Upper lobe of left lung (tissue), 6 donors: ENCODE results near the gene TAF10. TPM values are rescaled to one million over a fixed set of nuclear protein-coding genes. Genes with fewer than 3 reads are reported as not detected.

Experiments used
- ATAC-seq, 2 donors: fragments of 200-7000 bp; cut with Tn5 transposase; one replicate each; pipeline ENCODE4 v1.9.1; 2022; ENCODE audit warnings: mild to moderate bottlenecking in 2 of 2, moderate library complexity in 2 of 2; ENCODE audit not compliant: low FRiP score in 2 of 2
- DNase-seq, 2 donors: peaks; one replicate each; pipeline ENCODE4 v3.0.0-alpha.2; 2019 to 2020
- H3K27ac ChIP-seq, 4 donors: fragments of 200-600 bp; sonication (generic); one replicate each; pipeline ENCODE4 v1.5.1; 2016 to 2019
- H3K27me3 ChIP-seq, 4 donors: fragments of 200-600 bp; sonication (generic); one replicate each; pipeline ENCODE4 v1.5.1; 2017 to 2019
- H3K36me3 ChIP-seq, 4 donors: fragments of 200-600 bp; sonication (generic); one replicate each; pipeline ENCODE4 v1.5.1; 2016 to 2019
- H3K4me1 ChIP-seq, 4 donors: fragments of 200-600 bp; sonication (generic); one replicate each; pipeline ENCODE4 v1.5.1; 2018 to 2019
- H3K4me3 ChIP-seq, 4 donors: fragments of 200-600 bp; sonication (generic); one replicate each; pipeline ENCODE4 v1.5.1; 2017 to 2019; ENCODE audit warnings: mild to moderate bottlenecking in 2 of 4, moderate library complexity in 1 of 4
- H3K9me3 ChIP-seq, 4 donors: fragments of 200-600 bp; sonication (generic); one replicate each; pipeline ENCODE4 v1.5.1; 2018 to 2019
- EP300 ChIP-seq, 4 donors: sonication (generic); formaldehyde crosslinking; IDR thresholded peaks; one replicate each; pipeline ENCODE4 v1.5.1; 2017; ENCODE audit warnings: antibody characterized with exemption in 4 of 4, control low read depth in 2 of 4
- POLR2A ChIP-seq, 4 donors: fragments of 450-650 bp; IDR thresholded peaks; one replicate each; pipeline ENCODE4 v1.5.1; 2016 to 2017; ENCODE audit warnings: antibody characterized with exemption in 4 of 4, mild to moderate bottlenecking in 2 of 4
- POLR2AphosphoS5 ChIP-seq, 2 donors: sonication (generic); formaldehyde crosslinking; IDR thresholded peaks; one replicate each; pipeline ENCODE4 v1.5.1; 2017; ENCODE audit warnings: antibody characterized with exemption in 2 of 2
- WGBS, 2 donors: methylation state at CpG; one replicate each; pipeline ENCODE4 v1.1.5; 2017 to 2018; 5-methylcytosine and 5-hydroxymethylcytosine counted together
- total RNA-seq, 6 donors: library from RNA; depleted of rRNA in 4 of 6; stranded (reverse); fragments of >200 nt in 4 of 6; gene quantifications; one replicate each; pipeline versions ENCODE4 v1.1.0 to v1.2.1, GENCODE V29; 2016 to 2021
- TF ChIP-seq, protein P1 (sequence below), 6 experiments: fragments of 450-650 bp in 4 of 6; fragments of 200-600 bp in 2 of 6; sonication (generic) in 2 of 6; IDR thresholded peaks; one replicate each; pipeline ENCODE4 v1.5.1; 2016 to 2019; ENCODE audit warnings: antibody characterized with exemption in 6 of 6
- donor health status: DM: no; HTN: no; CAD: no; lungs with moderate emphysema.
- donor health status: DM: no; HTN: yes; CAD: no; lungs with severe emphysema.

Gene TAF10
- total RNA-seq, 6 donors from 2014 or later: 60.8 to 153 (median 96.5) TPM

DNA sequence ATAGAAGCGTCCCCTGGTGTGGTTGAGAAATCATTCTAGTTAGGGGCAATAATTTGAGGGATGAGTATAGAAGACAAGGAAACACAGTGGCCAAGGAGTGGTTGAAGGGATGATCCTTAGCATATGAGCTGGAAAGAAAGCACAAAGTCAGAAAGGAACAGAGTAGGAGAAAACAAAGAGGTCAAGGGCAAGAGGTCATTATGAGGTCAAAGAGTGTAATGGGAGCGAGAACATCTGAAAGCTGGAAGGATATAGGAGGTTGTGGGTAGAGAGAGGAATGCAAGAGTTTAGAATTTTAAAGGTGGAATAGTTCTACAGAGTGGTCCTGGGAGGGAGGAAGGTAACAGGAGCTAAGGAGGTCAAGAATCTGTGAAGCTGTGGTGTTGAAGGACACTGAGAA lies 41.6 kb upstream of the TAF10 start:
- Histone ChIP-seq H3K27me3 (peaks cover 0 to 4% (median 0%) of the 10 kb centered on the region in 4 donors), H3K9me3 (no peaks in the 10 kb centered on the region), H3K4me3 (no peak overlapping the region), H3K36me3 (no peaks in the 10 kb centered on the region), H3K27ac (peak overlapping the region in 1 of 4 donors; percentile 32), H3K4me1 (peaks cover 9 to 11% (median 10%) of the 10 kb centered on the region in 4 donors)
- no peak for TF ChIP-seq EP300 (IDR thresholded peaks at IDR 0.05)
- TF ChIP-seq POLR2A (IDR thresholded peaks at IDR 0.05): no peak
- ATAC-seq (no peak), DNase-seq (no peak)
- WGBS, 2 donors: 88 to 91% methylated on average over 2 of the region's 2 CpGs

DNA sequence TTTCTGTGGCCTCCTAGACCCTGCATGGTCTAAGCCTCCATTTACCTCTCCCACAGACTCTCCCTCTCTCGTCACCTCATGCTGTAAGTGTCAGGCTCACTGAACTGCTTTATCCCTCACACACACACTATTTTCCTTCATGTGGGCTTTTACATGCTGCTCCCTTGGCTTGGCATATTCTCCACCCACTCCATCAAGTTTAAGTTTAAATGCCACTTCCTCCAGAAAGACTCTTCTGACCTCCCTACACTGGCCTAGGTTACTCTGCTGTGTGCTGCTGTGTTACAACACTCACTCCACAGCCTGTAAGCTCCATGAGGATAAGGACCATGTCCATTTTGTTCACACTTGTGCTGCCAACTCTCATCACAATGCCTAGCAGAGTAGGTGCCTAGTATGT lies 41.1 kb upstream of the TAF10 start:
- Histone ChIP-seq H3K27me3 (peaks cover 0 to 4% (median 0%) of the 10 kb centered on the region in 4 donors), H3K4me3 (no peak overlapping the region), H3K9me3 (no peaks in the 10 kb centered on the region), H3K27ac (peak overlapping the region in 1 of 4 donors; percentile 12), H3K4me1 (peaks cover 9 to 16% (median 14%) of the 10 kb centered on the region in 4 donors), H3K36me3 (no peaks in the 10 kb centered on the region)
- 76 to 94% methylated on average over 1 of the region's 1 CpG for WGBS, 2 donors
- TF ChIP-seq POLR2A (IDR thresholded peaks at IDR 0.05): no peak
- TF ChIP-seq, protein P1, sequence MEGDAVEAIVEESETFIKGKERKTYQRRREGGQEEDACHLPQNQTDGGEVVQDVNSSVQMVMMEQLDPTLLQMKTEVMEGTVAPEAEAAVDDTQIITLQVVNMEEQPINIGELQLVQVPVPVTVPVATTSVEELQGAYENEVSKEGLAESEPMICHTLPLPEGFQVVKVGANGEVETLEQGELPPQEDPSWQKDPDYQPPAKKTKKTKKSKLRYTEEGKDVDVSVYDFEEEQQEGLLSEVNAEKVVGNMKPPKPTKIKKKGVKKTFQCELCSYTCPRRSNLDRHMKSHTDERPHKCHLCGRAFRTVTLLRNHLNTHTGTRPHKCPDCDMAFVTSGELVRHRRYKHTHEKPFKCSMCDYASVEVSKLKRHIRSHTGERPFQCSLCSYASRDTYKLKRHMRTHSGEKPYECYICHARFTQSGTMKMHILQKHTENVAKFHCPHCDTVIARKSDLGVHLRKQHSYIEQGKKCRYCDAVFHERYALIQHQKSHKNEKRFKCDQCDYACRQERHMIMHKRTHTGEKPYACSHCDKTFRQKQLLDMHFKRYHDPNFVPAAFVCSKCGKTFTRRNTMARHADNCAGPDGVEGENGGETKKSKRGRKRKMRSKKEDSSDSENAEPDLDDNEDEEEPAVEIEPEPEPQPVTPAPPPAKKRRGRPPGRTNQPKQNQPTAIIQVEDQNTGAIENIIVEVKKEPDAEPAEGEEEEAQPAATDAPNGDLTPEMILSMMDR (IDR thresholded peaks at IDR 0.05): no peak
- DNase-seq (no peak), ATAC-seq (no peak)

DNA sequence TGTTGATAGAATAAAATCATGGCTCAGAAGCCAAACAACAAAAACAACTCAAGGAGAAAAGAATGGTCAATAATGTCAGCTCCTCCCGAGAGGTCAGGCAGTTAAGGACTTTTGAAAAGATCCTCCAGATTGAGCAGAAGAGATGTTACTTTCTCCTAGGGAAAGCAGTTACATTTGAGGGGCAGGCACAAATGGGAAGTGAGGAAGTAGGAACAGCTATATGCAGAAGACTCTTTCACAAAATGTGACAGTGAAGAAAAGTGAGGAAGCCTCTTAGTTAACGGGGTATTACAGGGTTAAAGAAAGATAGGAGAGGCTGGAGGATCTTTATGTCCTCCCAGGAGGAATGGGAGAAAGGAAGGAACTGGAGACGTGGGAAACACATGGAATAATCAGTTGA lies 40.2 kb upstream of the TAF10 start:
- H3K36me3 ChIP-seq: no peaks in the 10 kb centered on the region
- no peak for TF ChIP-seq EP300 (IDR thresholded peaks at IDR 0.05)
- TF ChIP-seq POLR2A (IDR thresholded peaks at IDR 0.05): no peak
- TF ChIP-seq, protein P1 (IDR thresholded peaks at IDR 0.05): no peak
- TF ChIP-seq POLR2AphosphoS5 (IDR thresholded peaks at IDR 0.05): no peak
- H3K9me3 ChIP-seq: no peaks in the 10 kb centered on the region
- H3K4me3 ChIP-seq: no peak overlapping the region
- peaks cover 0 to 4% (median 0%) of the 10 kb centered on the region in 4 donors for H3K27me3 ChIP-seq
- H3K27ac ChIP-seq: peak overlapping the region in 1 of 4 donors; percentile 12
- WGBS, 2 donors: 51 to 54% methylated on average over 3 of the region's 3 CpGs
- peaks cover 17 to 25% (median 22%) of the 10 kb centered on the region in 4 donors for H3K4me1 ChIP-seq
- ATAC-seq (no peak), DNase-seq (no peak)

DNA sequence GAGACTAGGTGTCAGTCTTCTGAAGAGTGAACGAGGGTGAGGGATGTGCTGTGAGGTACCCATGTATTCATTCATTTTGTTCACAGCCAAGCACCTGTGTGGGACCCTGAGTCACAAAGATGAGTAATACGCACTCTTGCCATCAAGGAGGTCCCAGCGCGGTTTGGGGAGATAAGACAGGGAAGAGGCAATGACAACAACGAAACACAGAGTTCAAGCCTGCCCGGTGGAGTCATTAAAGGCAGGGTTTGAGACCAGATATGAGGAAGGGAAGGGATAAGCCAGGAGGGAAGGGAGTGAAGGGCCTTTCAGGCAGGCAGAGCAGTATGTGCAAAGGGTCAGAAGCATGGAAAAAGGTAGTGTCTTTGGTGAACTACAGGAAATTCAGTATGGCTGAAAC lies 39.0 kb upstream of the TAF10 start:
- no peak overlapping the region for H3K4me3 ChIP-seq
- ATAC-seq: no peak
- WGBS, 2 donors: 72 to 78% methylated on average over 6 of the region's 6 CpGs

DNA sequence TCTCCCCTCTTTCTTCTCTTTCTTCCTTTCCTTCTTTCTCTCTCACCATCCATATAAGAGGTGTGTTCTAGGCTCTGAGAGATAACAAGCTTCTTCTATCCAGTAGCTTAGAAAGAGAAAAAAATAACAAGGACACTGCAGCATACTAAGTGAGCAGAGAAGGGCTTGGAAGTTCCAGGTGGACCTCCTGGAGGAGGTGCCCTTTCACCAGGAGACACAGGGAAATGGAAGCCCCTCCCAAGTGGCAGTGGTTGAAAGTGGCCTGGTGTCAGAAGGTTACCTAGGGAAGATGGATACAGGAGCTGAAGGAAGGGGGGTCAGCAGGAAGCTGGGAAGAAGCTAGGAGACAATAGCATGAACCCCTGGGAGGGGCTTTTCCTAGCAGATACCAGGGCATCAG lies 38.1 kb upstream of the TAF10 start:
- peak overlapping the region in 2 of 4 donors; percentile 15 to 89 for H3K27ac ChIP-seq
- peaks cover 35 to 38% (median 37%) of the 10 kb centered on the region in 4 donors for H3K4me1 ChIP-seq

More for the DNA sequence above, 39.0 kb upstream of the TAF10 start:
- Histone ChIP-seq H3K4me1 (peaks cover 29 to 35% (median 33%) of the 10 kb centered on the region in 4 donors), H3K27ac (peak overlapping the region in 1 of 4 donors; percentile 23), H3K27me3 (peaks cover 0 to 4% (median 0%) of the 10 kb centered on the region in 4 donors), H3K36me3 (no peaks in the 10 kb centered on the region), H3K9me3 (no peaks in the 10 kb centered on the region)
- no peak for TF ChIP-seq EP300 (IDR thresholded peaks at IDR 0.05)
- no peak for TF ChIP-seq POLR2A (IDR thresholded peaks at IDR 0.05)
- TF ChIP-seq, protein P1 (IDR thresholded peaks at IDR 0.05): no peak
- TF ChIP-seq POLR2AphosphoS5 (IDR thresholded peaks at IDR 0.05): no peak
- DNase-seq: no peak

More for the DNA sequence above, 38.1 kb upstream of the TAF10 start:
- Histone ChIP-seq H3K4me3 (no peak overlapping the region), H3K27me3 (peaks cover 0 to 2% (median 0%) of the 10 kb centered on the region in 4 donors), H3K9me3 (no peaks in the 10 kb centered on the region), H3K36me3 (no peaks in the 10 kb centered on the region)
- TF ChIP-seq EP300 (IDR thresholded peaks at IDR 0.05): no peak
- TF ChIP-seq, protein P1 (IDR thresholded peaks at IDR 0.05): no peak
- no peak for TF ChIP-seq POLR2A (IDR thresholded peaks at IDR 0.05)
- TF ChIP-seq POLR2AphosphoS5 (IDR thresholded peaks at IDR 0.05): no peak
- DNase-seq (no peak), ATAC-seq (no peak)
